ENCODE measurements around the gene ALOXE3.
"Not testable (repeated sequence)": the region's sequence is repeated elsewhere in the genome, so short reads cannot be mapped to it uniquely, and the experiment has no call there.

The ALOXE3 gene

GRCh38 chr17:8110907-8111306, 7.4 kb downstream of the ALOXE3 start:
- no peak overlapping the region for H3K4me3 ChIP-seq (ENCODE audit: low read depth in 1 of 2, low read length in 2 of 2)
- H3K4me1 ChIP-seq (ENCODE audit: insufficient read depth, low read length), result peaks cover 6% of the 10 kb centered on the region
- H3K27me3 ChIP-seq (ENCODE audit: control insufficient read depth in 1 of 2, insufficient read depth in 2 of 2, low read length in 2 of 2), result peaks cover 37 to 68% of the 10 kb centered on the region in 2 donors
- H3K9ac ChIP-seq (ENCODE audit: low read length), result no peak overlapping the region
- no peaks in the 10 kb centered on the region for H3K9me3 ChIP-seq (ENCODE audit: low read length)
- H3K36me3 ChIP-seq (ENCODE audit: insufficient read depth, low read length), result no peaks in the 10 kb centered on the region
- H3K27ac ChIP-seq (ENCODE audit: low read depth, low read length), result no peak overlapping the region

GRCh38 chr17:8110456-8110804, 7.9 kb downstream of the ALOXE3 start:
- H3K9ac ChIP-seq (ENCODE audit: low read length), result no peak overlapping the region
- peaks cover 6% of the 10 kb centered on the region for H3K4me1 ChIP-seq (ENCODE audit: insufficient read depth, low read length)
- no peak overlapping the region for H3K27ac ChIP-seq (ENCODE audit: low read depth, low read length)
- H3K4me3 ChIP-seq (ENCODE audit: low read depth in 1 of 2, low read length in 2 of 2), result no peak overlapping the region
- peaks cover 35 to 63% of the 10 kb centered on the region in 2 donors for H3K27me3 ChIP-seq (ENCODE audit: control insufficient read depth in 1 of 2, insufficient read depth in 2 of 2, low read length in 2 of 2)
- no peaks in the 10 kb centered on the region for H3K36me3 ChIP-seq (ENCODE audit: insufficient read depth, low read length)
- no peaks in the 10 kb centered on the region for H3K9me3 ChIP-seq (ENCODE audit: low read length)

- peaks cover 6% of the 10 kb centered on the region for H3K4me1 ChIP-seq (ENCODE audit: insufficient read depth, low read length)
- H3K36me3 ChIP-seq (ENCODE audit: insufficient read depth, low read length), result no peaks in the 10 kb centered on the region
- no peak overlapping the region for H3K27ac ChIP-seq (ENCODE audit: low read depth, low read length)
- H3K4me3 ChIP-seq (ENCODE audit: low read depth in 1 of 2, low read length in 2 of 2), result no peak overlapping the region
- no peak overlapping the region for H3K9ac ChIP-seq (ENCODE audit: low read length)
- H3K27me3 ChIP-seq (ENCODE audit: control insufficient read depth in 1 of 2, insufficient read depth in 2 of 2, low read length in 2 of 2), result peaks cover 35 to 58% of the 10 kb centered on the region in 2 donors
- H3K9me3 ChIP-seq (ENCODE audit: low read length), result no peaks in the 10 kb centered on the region
Observed at GRCh38 chr17:8109661-8110455, 8.5 kb downstream of the ALOXE3 start.

GRCh38 chr17:8108972-8109660, 9.2 kb downstream of the ALOXE3 start:
- Histone ChIP-seq H3K27ac (ENCODE audit: low read depth, low read length) (no peak overlapping the region), H3K9ac (ENCODE audit: low read length) (no peak overlapping the region), H3K36me3 (ENCODE audit: insufficient read depth, low read length) (no peaks in the 10 kb centered on the region), H3K4me1 (ENCODE audit: insufficient read depth, low read length) (peaks cover 6% of the 10 kb centered on the region), H3K9me3 (ENCODE audit: low read length) (no peaks in the 10 kb centered on the region), H3K27me3 (ENCODE audit: control insufficient read depth in 1 of 2, insufficient read depth in 2 of 2, low read length in 2 of 2) (peaks cover 28 to 51% of the 10 kb centered on the region in 2 donors), H3K4me3 (ENCODE audit: low read depth in 1 of 2, low read length in 2 of 2) (no peak overlapping the region)

- H3K27ac ChIP-seq (ENCODE audit: low read depth, low read length); H3K4me3 ChIP-seq (ENCODE audit: low read depth in 1 of 2, low read length in 2 of 2); H3K4me1 ChIP-seq (ENCODE audit: insufficient read depth, low read length); H3K9ac ChIP-seq (ENCODE audit: low read length); H3K36me3 ChIP-seq (ENCODE audit: insufficient read depth, low read length); H3K9me3 ChIP-seq (ENCODE audit: low read length): not testable (repeated sequence)
- peaks cover 16 to 32% of the 10 kb centered on the region in 2 donors for H3K27me3 ChIP-seq (ENCODE audit: control insufficient read depth in 1 of 2, insufficient read depth in 2 of 2, low read length in 2 of 2)
Observed at GRCh38 chr17:8106980-8107379, 11.3 kb downstream of the ALOXE3 start.

- Histone ChIP-seq H3K27ac (ENCODE audit: low read depth, low read length) (no peak overlapping the region), H3K36me3 (ENCODE audit: insufficient read depth, low read length) (no peaks in the 10 kb centered on the region), H3K4me1 (ENCODE audit: insufficient read depth, low read length) (peaks cover 6% of the 10 kb centered on the region), H3K9ac (ENCODE audit: low read length) (no peak overlapping the region), H3K4me3 (ENCODE audit: low read depth in 1 of 2, low read length in 2 of 2) (no peak overlapping the region), H3K27me3 (ENCODE audit: control insufficient read depth in 1 of 2, insufficient read depth in 2 of 2, low read length in 2 of 2) (peaks cover 12 to 23% of the 10 kb centered on the region in 2 donors), H3K9me3 (ENCODE audit: low read length) (no peaks in the 10 kb centered on the region)
Observed at GRCh38 chr17:8105957-8106398, 12.3 kb downstream of the ALOXE3 start.

- H3K9me3 ChIP-seq (ENCODE audit: low read length), result no peaks in the 10 kb centered on the region
- no peak overlapping the region for H3K4me3 ChIP-seq (ENCODE audit: low read depth in 1 of 2, low read length in 2 of 2)
- no peak overlapping the region for H3K27ac ChIP-seq (ENCODE audit: low read depth, low read length)
- H3K4me1 ChIP-seq (ENCODE audit: insufficient read depth, low read length), result peaks cover 2% of the 10 kb centered on the region
- no peak overlapping the region for H3K9ac ChIP-seq (ENCODE audit: low read length)
- H3K27me3 ChIP-seq (ENCODE audit: control insufficient read depth in 1 of 2, insufficient read depth in 2 of 2, low read length in 2 of 2), result peaks cover 3 to 12% of the 10 kb centered on the region in 2 donors
- H3K36me3 ChIP-seq (ENCODE audit: insufficient read depth, low read length), result no peaks in the 10 kb centered on the region
Observed at GRCh38 chr17:8104911-8105310, 13.4 kb downstream of the ALOXE3 start.

GRCh38 chr17:8103549-8103948, 14.8 kb downstream of the ALOXE3 start:
- Histone ChIP-seq H3K4me3 (ENCODE audit: low read depth in 1 of 2, low read length in 2 of 2) (no peak overlapping the region), H3K27me3 (ENCODE audit: control insufficient read depth in 1 of 2, insufficient read depth in 2 of 2, low read length in 2 of 2) (peaks cover 0 to under 1% of the 10 kb centered on the region in 2 donors), H3K9me3 (ENCODE audit: low read length) (no peaks in the 10 kb centered on the region), H3K4me1 (ENCODE audit: insufficient read depth, low read length) (no peaks in the 10 kb centered on the region), H3K36me3 (ENCODE audit: insufficient read depth, low read length) (no peaks in the 10 kb centered on the region), H3K9ac (ENCODE audit: low read length) (no peak overlapping the region), H3K27ac (ENCODE audit: low read depth, low read length) (no peak overlapping the region)

GRCh38 chr17:8101721-8102120, 16.6 kb downstream of the ALOXE3 start:
- H3K9me3 ChIP-seq (ENCODE audit: low read length), result no peaks in the 10 kb centered on the region
- H3K27ac ChIP-seq (ENCODE audit: low read depth, low read length), result no peak overlapping the region
- H3K27me3 ChIP-seq (ENCODE audit: control insufficient read depth in 1 of 2, insufficient read depth in 2 of 2, low read length in 2 of 2), result no peaks in the 10 kb centered on the region
- H3K4me1 ChIP-seq (ENCODE audit: insufficient read depth, low read length), result no peaks in the 10 kb centered on the region
- H3K9ac ChIP-seq (ENCODE audit: low read length), result no peak overlapping the region
- H3K36me3 ChIP-seq (ENCODE audit: insufficient read depth, low read length), result no peaks in the 10 kb centered on the region
- no peak overlapping the region for H3K4me3 ChIP-seq (ENCODE audit: low read depth in 1 of 2, low read length in 2 of 2)

- Histone ChIP-seq H3K9ac (ENCODE audit: low read length) (no peak overlapping the region), H3K4me3 (ENCODE audit: low read depth in 1 of 2, low read length in 2 of 2) (no peak overlapping the region), H3K36me3 (ENCODE audit: insufficient read depth, low read length) (no peaks in the 10 kb centered on the region), H3K9me3 (ENCODE audit: low read length) (no peaks in the 10 kb centered on the region), H3K4me1 (ENCODE audit: insufficient read depth, low read length) (no peaks in the 10 kb centered on the region), H3K27me3 (ENCODE audit: control insufficient read depth in 1 of 2, insufficient read depth in 2 of 2, low read length in 2 of 2) (no peaks in the 10 kb centered on the region), H3K27ac (ENCODE audit: low read depth, low read length) (no peak overlapping the region)
Observed at GRCh38 chr17:8100763-8101162, 17.6 kb downstream of the ALOXE3 start.

GRCh38 chr17:8100111-8100510, 18.2 kb downstream of the ALOXE3 start:
- Histone ChIP-seq H3K4me3 (ENCODE audit: low read depth in 1 of 2, low read length in 2 of 2) (no peak overlapping the region), H3K27ac (ENCODE audit: low read depth, low read length) (no peak overlapping the region), H3K27me3 (ENCODE audit: control insufficient read depth in 1 of 2, insufficient read depth in 2 of 2, low read length in 2 of 2) (no peaks in the 10 kb centered on the region), H3K9me3 (ENCODE audit: low read length) (no peaks in the 10 kb centered on the region), H3K4me1 (ENCODE audit: insufficient read depth, low read length) (no peaks in the 10 kb centered on the region), H3K36me3 (ENCODE audit: insufficient read depth, low read length) (no peaks in the 10 kb centered on the region), H3K9ac (ENCODE audit: low read length) (no peak overlapping the region)
